Vagina (tissue), 2 donors: Measurements from ENCODE around the gene CADM4.

Source experiments
- POLR2A ChIP-seq, 2 donors: fragments of 450-650 bp; IDR thresholded peaks; one replicate each; pipeline ENCODE4 v1.6.1; 2017; ENCODE audit warnings: antibody characterized with exemption in 2 of 2, mild to moderate bottlenecking in 2 of 2, moderate library complexity in 2 of 2
- POLR2AphosphoS5 ChIP-seq, 2 donors: sonication (generic); formaldehyde crosslinking; IDR thresholded peaks; one replicate each; pipeline ENCODE4 v1.9.0; 2017; ENCODE audit warnings: antibody characterized with exemption in 2 of 2, mild to moderate bottlenecking in 2 of 2, low read depth in 1 of 2; ENCODE audit not compliant: insufficient read depth in 1 of 2
- TF ChIP-seq, protein P1 (sequence below), 3 experiments: fragments of 450-650 bp in 2 of 3; fragments of 200-600 bp in 1 of 3; sonication (generic) in 1 of 3; IDR thresholded peaks; one replicate each; pipeline ENCODE4 v1.5.1; 2017 to 2019; ENCODE audit warnings: antibody characterized with exemption in 3 of 3, mild to moderate bottlenecking in 2 of 3, moderate library complexity in 2 of 3

- TF ChIP-seq, protein P1, sequence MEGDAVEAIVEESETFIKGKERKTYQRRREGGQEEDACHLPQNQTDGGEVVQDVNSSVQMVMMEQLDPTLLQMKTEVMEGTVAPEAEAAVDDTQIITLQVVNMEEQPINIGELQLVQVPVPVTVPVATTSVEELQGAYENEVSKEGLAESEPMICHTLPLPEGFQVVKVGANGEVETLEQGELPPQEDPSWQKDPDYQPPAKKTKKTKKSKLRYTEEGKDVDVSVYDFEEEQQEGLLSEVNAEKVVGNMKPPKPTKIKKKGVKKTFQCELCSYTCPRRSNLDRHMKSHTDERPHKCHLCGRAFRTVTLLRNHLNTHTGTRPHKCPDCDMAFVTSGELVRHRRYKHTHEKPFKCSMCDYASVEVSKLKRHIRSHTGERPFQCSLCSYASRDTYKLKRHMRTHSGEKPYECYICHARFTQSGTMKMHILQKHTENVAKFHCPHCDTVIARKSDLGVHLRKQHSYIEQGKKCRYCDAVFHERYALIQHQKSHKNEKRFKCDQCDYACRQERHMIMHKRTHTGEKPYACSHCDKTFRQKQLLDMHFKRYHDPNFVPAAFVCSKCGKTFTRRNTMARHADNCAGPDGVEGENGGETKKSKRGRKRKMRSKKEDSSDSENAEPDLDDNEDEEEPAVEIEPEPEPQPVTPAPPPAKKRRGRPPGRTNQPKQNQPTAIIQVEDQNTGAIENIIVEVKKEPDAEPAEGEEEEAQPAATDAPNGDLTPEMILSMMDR (IDR thresholded peaks at IDR 0.05) = peak in 2 of 3 experiments; percentile 35 to 65
- no peak for TF ChIP-seq POLR2A (IDR thresholded peaks at IDR 0.05)
- no peak for TF ChIP-seq POLR2AphosphoS5 (IDR thresholded peaks at IDR 0.05; ENCODE audit: insufficient read depth in 1 of 2, low read depth in 1 of 2)
Observed at GRCh38 chr19:43594710-43595604, 44.7 kb downstream of the CADM4 start.
